ENCODE results near the gene TSPAN18.

GRCh38 chr11:44731685-44732430 lies 5.1 kb downstream of the TSPAN18 start:
- no peak for TF ChIP-seq CTCF (IDR thresholded peaks at IDR 0.05)
- no peak for TF ChIP-seq POLR2A (IDR thresholded peaks at IDR 0.05)
- TF ChIP-seq EP300 (IDR thresholded peaks at IDR 0.05; ENCODE audit: low read depth): no peak

Data from transverse colon (tissue), 3 donors.